IPS-NIHi11 (cell line): ENCODE data around the gene KCNQ5.
"Not testable (repeated sequence)": the region's sequence is repeated elsewhere in the genome, so short reads cannot be mapped to it uniquely, and the experiment has no call there.

Source experiments
- DNase-seq: peaks from one replicate; pipeline ENCODE4 v3.0.0; 2012; ENCODE audit warnings: mixed read lengths, low spot score

KCNQ5 gene

DNA sequence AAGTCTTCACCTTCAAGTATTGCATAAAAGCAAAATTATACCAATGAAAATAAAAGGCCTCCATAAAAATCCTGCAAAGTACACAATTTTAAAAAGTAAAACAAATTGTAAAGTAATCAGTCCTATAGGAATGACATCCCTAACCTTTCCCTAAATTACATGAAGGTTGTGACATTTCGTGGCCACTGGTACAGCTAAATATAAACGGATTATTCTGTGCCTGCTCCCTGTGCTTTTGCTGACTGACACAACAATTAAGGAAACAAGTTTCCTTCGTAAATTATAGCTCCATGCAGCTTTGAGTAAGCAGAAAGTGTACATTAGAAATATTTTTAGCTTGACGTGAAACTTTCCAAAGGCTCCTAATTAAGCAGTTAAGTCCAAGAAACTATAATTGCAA lies 222.8 kb downstream of the KCNQ5 start:
- DNase-seq = no peak

- DNase-seq = no peak
These were observed 227.5 kb downstream of the KCNQ5 start for GRCh38 chr6:72849346-72849745.

- DNase-seq = no peak
These were observed 228.2 kb downstream of the KCNQ5 start for GRCh38 chr6:72850040-72850439.

GRCh38 chr6:72850469-72850868 lies 228.6 kb downstream of the KCNQ5 start:
- no peak for DNase-seq

DNA sequence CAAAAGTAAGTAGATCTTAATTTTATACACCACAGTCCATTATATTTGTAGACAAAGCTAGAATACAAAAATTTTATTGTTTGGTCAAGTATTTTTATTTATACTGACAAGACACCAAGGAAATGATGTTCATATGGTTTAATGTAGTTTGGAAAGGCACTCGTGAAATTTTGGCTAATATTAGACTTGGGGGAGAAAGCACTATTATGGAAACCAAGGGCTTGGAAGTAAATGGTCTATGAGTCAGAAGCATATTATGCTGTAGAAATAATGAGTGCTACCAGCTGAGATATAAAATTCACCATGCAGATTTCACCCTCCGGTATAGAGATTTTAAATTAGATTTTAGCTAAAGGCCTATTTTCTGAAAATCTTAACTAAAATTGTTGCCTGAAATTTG lies 233.6 kb downstream of the KCNQ5 start:
- no peak for DNase-seq

DNA sequence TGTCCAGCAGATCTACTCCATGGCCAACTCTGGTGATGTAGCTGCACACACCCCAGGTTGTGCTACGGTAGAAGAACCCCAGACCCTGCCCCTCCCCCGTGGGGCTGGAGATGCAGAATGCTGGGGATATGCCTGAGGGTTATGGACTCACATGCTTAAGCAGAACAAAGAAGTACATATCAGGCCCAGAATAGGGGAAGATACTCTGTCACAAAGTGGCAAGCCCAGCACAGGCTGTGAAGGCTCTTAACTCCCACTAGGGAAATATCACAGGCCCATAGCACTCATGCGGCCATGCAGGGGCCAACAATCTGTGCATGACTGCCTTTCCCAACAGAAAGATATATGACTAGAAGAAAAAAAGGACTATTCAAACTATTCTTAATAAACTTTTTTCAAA lies 234.9 kb downstream of the KCNQ5 start:
- DNase-seq = no peak

GRCh38 chr6:72857791-72858585 lies 236.1 kb downstream of the KCNQ5 start:
- no peak for DNase-seq

DNA sequence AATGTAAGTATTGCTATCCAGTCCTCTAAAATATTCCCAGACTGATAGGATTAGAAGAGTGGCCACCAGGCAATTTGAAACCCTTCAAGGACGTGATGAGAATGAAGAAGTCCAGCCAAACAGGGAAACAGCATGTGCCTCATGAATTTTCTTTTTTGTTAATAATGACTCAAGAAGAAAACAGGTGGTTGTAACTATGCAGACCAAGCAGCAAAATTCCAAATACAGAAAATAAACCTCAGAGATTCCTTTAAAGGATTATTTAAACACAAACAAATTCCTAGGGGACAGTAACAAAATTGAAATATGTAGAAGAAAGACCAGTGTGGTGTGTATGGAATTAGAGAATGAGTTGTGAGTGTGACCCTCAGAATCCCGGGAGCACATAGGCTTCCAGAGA lies 239.2 kb downstream of the KCNQ5 start:
- no peak for DNase-seq

GRCh38 chr6:72861935-72862432 lies 240.1 kb downstream of the KCNQ5 start:
- DNase-seq = no peak

DNA sequence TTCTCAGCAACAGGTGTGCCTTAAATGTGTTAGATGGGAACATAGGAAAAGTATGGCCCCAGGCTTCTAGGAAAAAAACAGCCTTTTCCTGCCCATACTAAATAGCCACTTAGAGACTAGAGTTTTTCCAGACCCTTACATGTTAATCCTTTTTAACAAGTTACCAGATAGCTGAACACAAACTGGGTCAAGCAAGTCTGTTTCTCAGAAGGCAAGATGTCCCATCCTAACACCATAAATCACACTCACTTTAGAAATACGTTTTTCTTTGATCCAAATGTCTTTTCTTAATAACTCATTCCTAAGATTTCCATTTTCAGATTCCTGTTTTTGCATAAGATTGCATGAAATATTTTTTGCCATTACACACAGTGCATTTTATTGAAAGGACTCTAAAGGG lies 241.3 kb downstream of the KCNQ5 start:
- no peak for DNase-seq

DNA sequence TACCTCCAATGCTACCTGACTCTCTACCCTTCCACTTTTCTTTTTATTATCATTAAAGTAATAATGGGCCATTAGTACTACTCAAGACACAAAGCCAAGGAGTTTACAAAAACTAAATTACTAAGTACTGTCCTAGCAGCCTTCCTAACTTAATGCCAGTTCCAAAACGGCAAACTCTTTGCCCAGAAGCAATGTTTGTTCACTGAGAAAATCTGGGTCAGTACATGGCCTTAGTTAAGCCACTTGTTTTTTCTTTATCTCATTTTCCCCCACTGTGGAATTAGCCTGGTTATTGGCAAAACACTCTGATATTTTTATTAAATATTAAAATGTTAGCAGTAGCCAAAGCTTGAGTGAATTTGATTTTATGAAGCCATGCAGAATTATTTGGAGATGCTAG lies 242.4 kb downstream of the KCNQ5 start:
- no peak for DNase-seq

DNA sequence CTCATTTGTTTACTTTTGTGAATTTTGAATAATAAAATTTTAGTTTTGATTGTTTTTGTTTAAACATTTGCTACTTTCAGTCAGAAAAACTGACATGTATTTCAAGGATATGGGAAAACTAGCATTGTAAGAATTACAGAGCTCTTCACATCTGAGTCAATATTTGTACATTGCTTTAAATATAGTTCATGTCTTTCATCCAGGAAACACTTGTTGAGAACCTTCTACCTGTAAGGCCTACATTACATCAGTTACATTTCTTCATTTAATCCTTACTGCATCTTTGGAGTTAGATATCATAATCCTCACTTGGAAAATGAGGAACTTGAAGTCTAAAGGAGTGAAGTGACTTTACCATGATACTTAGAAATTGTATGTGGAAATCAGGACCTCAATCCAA lies 242.9 kb downstream of the KCNQ5 start:
- DNase-seq = no peak

DNA sequence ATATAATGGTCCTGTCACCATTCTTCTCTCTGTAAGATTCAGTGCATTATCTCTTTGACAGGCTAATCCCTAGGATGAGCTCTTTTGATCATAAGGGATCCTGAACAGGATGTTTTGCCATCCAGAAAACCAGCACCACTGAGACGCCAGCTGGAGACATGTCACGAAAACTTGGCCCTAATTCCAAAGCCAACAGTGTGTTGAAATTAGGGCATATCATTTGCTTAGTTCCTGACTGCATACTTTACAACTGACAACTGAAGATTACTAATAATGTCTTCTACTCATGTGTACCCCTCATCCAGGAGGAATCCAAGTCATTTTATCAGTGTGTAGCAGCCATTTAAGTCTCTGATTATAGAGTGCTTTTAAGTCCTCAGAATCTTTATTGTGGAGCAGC lies 243.6 kb downstream of the KCNQ5 start:
- DNase-seq = no peak

- DNase-seq = no peak
These were observed 247.8 kb downstream of the KCNQ5 start for GRCh38 chr6:72869621-72870020.

DNA sequence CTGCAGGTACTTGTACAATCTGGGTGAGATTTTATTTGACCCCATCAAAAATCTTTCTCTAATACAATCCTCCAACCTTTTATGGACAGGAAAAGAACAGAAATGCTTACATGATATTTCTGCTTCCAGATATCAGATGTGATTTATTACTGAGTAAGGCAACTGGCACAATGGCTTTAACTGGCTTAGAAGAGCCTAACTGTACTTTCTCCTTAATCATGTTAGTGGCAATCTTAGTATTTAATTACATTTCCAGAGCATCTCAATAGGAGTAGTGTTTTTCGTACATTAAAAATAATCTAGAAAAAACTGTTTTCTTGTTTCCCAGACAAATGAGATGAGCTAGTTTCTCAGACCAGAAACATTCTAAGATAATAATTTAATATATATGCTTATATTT lies 251.6 kb downstream of the KCNQ5 start:
- DNase-seq = no peak

DNA sequence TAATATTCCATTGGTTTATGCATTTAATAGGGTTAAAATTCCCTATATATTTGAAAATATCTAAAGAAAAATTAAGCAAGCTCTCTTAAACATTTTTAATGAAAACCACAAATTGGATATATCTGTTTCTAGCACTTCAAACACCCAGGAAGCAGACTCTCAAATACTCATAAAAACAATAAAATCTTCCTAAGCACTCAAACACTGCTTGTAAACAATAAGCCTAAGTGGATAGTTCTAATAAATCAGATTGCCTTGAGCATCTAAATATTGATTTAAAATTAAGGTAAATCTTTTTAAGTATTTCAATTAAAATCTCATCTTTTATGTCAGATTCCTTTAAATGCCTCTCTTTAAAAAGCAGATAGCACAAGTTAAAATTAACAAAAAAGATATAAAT lies 254.4 kb downstream of the KCNQ5 start:
- DNase-seq = no peak

DNA sequence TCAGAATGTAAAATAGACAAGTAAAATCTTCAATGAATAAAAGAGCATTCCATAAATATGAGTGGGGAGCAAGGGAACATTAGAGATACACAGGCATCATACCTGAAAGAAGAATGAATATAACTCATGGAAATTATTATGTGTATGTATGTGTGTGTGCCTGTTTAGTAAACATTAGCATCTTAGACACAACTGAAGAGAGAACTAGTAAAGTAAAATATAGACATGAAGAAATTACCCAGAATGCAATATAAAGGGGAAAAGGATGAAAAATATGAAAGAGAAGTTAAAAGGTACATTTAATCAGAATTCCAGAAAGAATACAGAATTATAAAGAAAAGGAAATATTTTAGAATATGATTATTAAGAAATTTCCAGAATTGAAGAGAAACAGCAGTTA lies 264.3 kb downstream of the KCNQ5 start:
- DNase-seq = no peak

DNA sequence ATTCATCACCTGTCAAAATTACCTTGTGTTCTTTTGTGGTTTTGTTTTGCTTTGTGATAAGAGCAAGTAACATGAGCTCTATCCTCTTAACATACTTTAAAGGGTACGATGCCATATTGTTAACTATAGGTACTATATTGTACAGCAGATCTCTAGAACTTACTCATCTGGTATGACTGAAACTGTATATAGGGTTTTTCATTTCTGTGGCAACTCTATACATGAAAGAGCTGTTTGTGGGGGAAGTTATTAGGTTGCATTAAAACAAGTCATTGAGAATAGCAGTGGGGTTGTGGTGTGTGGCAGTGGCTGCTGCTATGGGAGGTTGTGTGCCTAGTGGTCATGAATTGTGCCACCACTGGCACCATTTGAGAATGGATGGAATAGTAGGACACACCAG lies 268.4 kb downstream of the KCNQ5 start:
- DNase-seq = no peak

DNA sequence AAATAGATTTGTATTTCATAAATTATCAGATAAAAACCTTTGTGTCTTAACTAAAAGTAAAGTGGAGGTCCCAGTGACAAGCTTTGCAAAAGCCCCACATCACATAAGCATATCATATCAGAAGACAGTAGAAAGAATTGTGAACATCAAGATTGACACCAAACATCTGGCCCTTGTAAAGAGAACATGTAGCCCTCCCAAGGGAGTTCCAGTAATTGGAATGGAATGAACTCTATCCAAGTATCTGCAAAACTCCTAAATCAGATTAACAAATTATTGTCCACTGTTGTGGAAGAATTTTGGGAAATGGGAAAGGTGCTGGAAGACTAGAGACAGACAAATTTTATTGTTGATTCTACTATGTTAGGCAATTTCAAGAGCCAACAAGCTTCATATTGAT lies 268.8 kb downstream of the KCNQ5 start:
- DNase-seq = no peak

DNA sequence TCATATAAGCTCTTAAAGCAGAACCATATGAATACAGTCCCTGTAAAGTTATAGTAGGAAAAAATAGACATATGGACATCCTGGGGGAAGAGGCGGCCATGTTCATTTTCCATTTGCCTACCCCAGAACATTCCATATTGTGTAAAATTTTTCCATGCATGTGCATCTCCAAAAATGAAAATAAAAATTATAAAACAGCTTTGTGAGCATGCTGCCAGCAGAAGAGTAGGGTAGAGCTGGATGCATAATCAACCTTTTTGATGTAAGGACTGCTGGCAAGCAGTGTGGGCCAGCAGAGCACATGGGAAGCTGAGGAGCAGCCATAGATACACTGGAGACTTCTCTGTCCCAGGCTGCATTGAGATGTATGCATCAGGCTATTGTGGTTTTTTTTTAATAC lies 271.0 kb downstream of the KCNQ5 start:
- DNase-seq = no peak

DNA sequence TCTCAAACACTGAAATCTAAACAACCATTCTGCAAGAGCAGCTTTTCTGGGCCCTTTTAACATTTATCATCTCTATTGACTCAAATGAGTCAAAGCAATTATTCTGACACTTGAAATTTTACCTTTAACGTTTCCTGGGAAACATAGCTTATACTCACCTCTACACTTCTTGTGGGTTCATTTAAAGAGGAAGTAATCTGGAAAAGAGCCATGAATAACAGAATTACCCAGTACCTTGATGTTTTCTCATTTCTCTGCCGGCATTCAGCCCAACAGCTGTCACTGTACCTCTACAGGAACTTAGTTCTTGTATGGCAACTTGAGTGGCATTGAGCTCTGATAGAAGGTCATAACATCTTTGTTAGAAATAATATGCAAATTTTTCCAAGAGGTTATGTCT lies 272.2 kb downstream of the KCNQ5 start:
- DNase-seq = no peak

GRCh38 chr6:72898313-72898712 lies 276.4 kb downstream of the KCNQ5 start:
- not testable (repeated sequence) for DNase-seq

DNA sequence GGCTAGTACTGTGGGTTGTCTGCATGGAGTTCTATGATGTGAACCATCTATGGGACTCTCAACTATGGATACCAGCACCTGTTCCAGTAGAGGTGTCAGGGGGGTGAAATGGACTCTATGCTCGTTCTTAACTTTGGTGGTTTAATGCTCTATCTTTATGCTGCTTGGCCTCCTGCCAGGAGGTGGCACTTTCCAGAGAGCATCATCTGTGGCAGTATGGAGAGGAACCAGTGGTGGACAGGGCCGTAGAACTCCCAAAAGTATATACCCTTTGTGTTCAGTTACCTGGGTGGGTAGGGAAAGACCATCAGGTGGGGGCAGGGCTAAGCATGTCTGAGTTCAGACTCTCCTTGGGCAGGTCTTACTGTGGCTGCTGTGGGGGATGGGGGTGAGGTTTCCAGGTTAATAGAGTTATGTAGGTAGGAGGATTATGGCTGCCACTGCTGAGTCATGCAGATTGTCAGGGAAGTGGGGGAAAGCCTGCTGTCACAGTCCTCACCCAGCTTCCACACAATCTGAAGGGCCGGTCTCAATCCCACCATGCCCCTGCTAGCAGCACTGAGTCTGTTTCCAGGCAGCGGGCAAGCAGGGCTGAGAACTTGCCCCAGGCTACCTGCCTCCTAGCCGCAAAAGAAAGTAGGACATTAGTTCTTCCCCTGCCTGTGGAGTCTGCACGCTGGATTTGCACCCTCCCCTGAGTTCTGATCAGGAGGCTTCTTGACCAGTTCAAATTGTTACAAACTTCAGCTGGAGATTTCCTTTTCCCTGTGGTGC lies 284.0 kb downstream of the KCNQ5 start:
- no peak for DNase-seq
